Measurements from ENCODE around the gene IDI2. TPM values are rescaled to one million over a fixed set of nuclear protein-coding genes. Genes with fewer than 3 reads are reported as not detected.

The IDI2 gene
- total RNA-seq, 2 experiments from 2014 or later: not detected

- no peaks in the 10 kb centered on the region for H3K27me3 Mint-ChIP-seq
- peaks cover 45% of the 10 kb centered on the region for H3K4me1 Mint-ChIP-seq (ENCODE audit: low read depth)
- Histone ChIP-seq H3K9me3 (ENCODE audit: control insufficient read depth in 1 of 2, insufficient read depth in 1 of 2, low read length in 2 of 2) (no peaks in the 10 kb centered on the region), H3K27ac (ENCODE audit: low read depth in 1 of 2, low read length in 2 of 2) (no peak overlapping the region), H3K36me3 (ENCODE audit: insufficient read depth, low read length) (peaks cover 2% of the 10 kb centered on the region), H3K4me3 (ENCODE audit: low read length) (no peak overlapping the region), H3K27me3 (ENCODE audit: control insufficient read depth in 1 of 2, insufficient read depth in 2 of 2, low read length in 2 of 2) (no peaks in the 10 kb centered on the region), H3K4me1 (ENCODE audit: insufficient read depth, low read length) (peaks cover 23% of the 10 kb centered on the region)
- DNase-seq (no peak), ATAC-seq (ENCODE audit: poor library complexity) (no peak)
- peak overlapping the region; percentile 99 for H3K27ac Mint-ChIP-seq
- no peak for TF ChIP-seq CTCF (IDR thresholded peaks at IDR 0.05)
- ChIA-PET CTCF (no interaction called here), POLR2A (interaction anchor here (0.9 to 2.9 kb wide), 2 partner anchors 55 to 63 kb away, joined by 3 to 21 read pairs; partner anchors contain the start of genes IDI1 and LARP4B)
- H3K36me3 Mint-ChIP-seq (ENCODE audit: low read depth): peaks cover 30% of the 10 kb centered on the region
- intact Hi-C loops (cut with DNase I, micrococcal nuclease): loop anchor here (2.0 to 5.0 kb wide), 3 partner anchors 55 to 854 kb away; partner anchors contain the start of gene LARP4B (in 1 of the 2)
- no peaks in the 10 kb centered on the region for H3K9me3 Mint-ChIP-seq
- peak overlapping the region; percentile 100 for H3K4me3 Mint-ChIP-seq
Observed at GRCh38 chr10:986137-986825, 39.4 kb downstream of the IDI2 start.

- no peak overlapping the region for H3K4me3 ChIP-seq (ENCODE audit: low read length)
- H3K27ac Mint-ChIP-seq: no peak overlapping the region
- ChIA-PET CTCF (no interaction called here), POLR2A (no interaction called here)
- TF ChIP-seq CTCF (IDR thresholded peaks at IDR 0.05): no peak
- no peak overlapping the region for H3K27ac ChIP-seq (ENCODE audit: low read depth in 1 of 2, low read length in 2 of 2)
- no peaks in the 10 kb centered on the region for H3K36me3 ChIP-seq (ENCODE audit: insufficient read depth, low read length)
- H3K9me3 ChIP-seq (ENCODE audit: control insufficient read depth in 1 of 2, insufficient read depth in 1 of 2, low read length in 2 of 2): peaks cover 3 to 6% of the 10 kb centered on the region in 2 experiments
- intact Hi-C loops (cut with DNase I, micrococcal nuclease): loop anchor here (5.0 kb wide), 2 partner anchors 77 to 853 kb away; no protein-coding TSS in a partner anchor
- peaks cover 6% of the 10 kb centered on the region for H3K9me3 Mint-ChIP-seq
- H3K36me3 Mint-ChIP-seq (ENCODE audit: low read depth): peaks cover 30% of the 10 kb centered on the region
- H3K4me1 ChIP-seq (ENCODE audit: insufficient read depth, low read length): peaks cover 21% of the 10 kb centered on the region
- H3K4me1 Mint-ChIP-seq (ENCODE audit: low read depth): peaks cover 35% of the 10 kb centered on the region
- ATAC-seq (ENCODE audit: poor library complexity): no peak
- H3K4me3 Mint-ChIP-seq: no peak overlapping the region
- H3K27me3 ChIP-seq (ENCODE audit: control insufficient read depth in 1 of 2, insufficient read depth in 2 of 2, low read length in 2 of 2): no peaks in the 10 kb centered on the region
- no peaks in the 10 kb centered on the region for H3K27me3 Mint-ChIP-seq
- DNase-seq: no peak
Observed at GRCh38 chr10:985361-985760, 40.3 kb downstream of the IDI2 start.

- CTCF ChIA-PET: no interaction called here
- no peak for DNase-seq
- H3K27me3 ChIP-seq (ENCODE audit: control insufficient read depth in 1 of 2, insufficient read depth in 2 of 2, low read length in 2 of 2): no peaks in the 10 kb centered on the region
Observed at GRCh38 chr10:983971-984655, 41.5 kb downstream of the IDI2 start.

More at GRCh38 chr10:983971-984655, 41.5 kb downstream of the IDI2 start:
- H3K4me3 ChIP-seq (ENCODE audit: low read length): no peak overlapping the region
- Mint-ChIP-seq H3K36me3 (ENCODE audit: low read depth) (peaks cover 27% of the 10 kb centered on the region), H3K4me3 (no peak overlapping the region), H3K9me3 (peaks cover 7% of the 10 kb centered on the region), H3K4me1 (ENCODE audit: low read depth) (peaks cover 23% of the 10 kb centered on the region), H3K27ac (no peak overlapping the region), H3K27me3 (no peaks in the 10 kb centered on the region)
- no peak overlapping the region for H3K27ac ChIP-seq (ENCODE audit: low read depth in 1 of 2, low read length in 2 of 2)
- POLR2A ChIA-PET: no interaction called here
- H3K4me1 ChIP-seq (ENCODE audit: insufficient read depth, low read length): peaks cover 13% of the 10 kb centered on the region
- no peak for TF ChIP-seq CTCF (IDR thresholded peaks at IDR 0.05)
- intact Hi-C loops (cut with DNase I, micrococcal nuclease): no loop called here
- ATAC-seq (ENCODE audit: poor library complexity): no peak
- H3K36me3 ChIP-seq (ENCODE audit: insufficient read depth, low read length): no peaks in the 10 kb centered on the region
- H3K9me3 ChIP-seq (ENCODE audit: control insufficient read depth in 1 of 2, insufficient read depth in 1 of 2, low read length in 2 of 2): peaks cover 16 to 18% of the 10 kb centered on the region in 2 experiments

Data from CD4-positive, alpha-beta T cell (primary cell).